ENCODE results near the gene SLC22A5.

GRCh38 chr5:132411304-132412013, 41.9 kb downstream of the SLC22A5 start:
- TF ChIP-seq REST (IDR thresholded peaks at IDR 0.05; ENCODE audit: insufficient read depth in 1 of 2, low read depth in 2 of 2, low read length in 2 of 2) (no peak), POLR2AphosphoS5 (IDR thresholded peaks at IDR 0.05; ENCODE audit: low read depth, low read length) (no peak), SIN3A (IDR thresholded peaks at IDR 0.05; ENCODE audit: borderline replicate concordance, insufficient read depth, low read length) (no peak), FOXP2 (optimal IDR thresholded peaks at IDR 0.05; ENCODE audit: borderline replicate concordance, extremely low read depth, extremely low read length, insufficient read depth) (no peak), TAF1 (IDR thresholded peaks at IDR 0.05; ENCODE audit: borderline replicate concordance, insufficient read depth, low read length) (no peak)
